Fibroblast of lung (primary cell): ENCODE data around the gene REL. TPM values are rescaled to one million over a fixed set of nuclear protein-coding genes. Genes with fewer than 3 reads are reported as not detected.

Experiments
- DNase-seq, 2 donors: peaks; one replicate each; pipeline versions ENCODE4 v3.0.0 to v3.0.0-alpha.2; 2010; ENCODE audit warnings: low read depth in 2 of 2
- H2AFZ ChIP-seq: 2 replicates; pipeline ENCODE4 v1.5.1; 2012; ENCODE audit warnings: low read length, control low read depth, inconsistent platforms
- H3K27ac ChIP-seq: 2 replicates; pipeline ENCODE4 v1.5.1; 2011; ENCODE audit warnings: low read length, control low read depth; ENCODE audit not compliant: insufficient read depth
- H3K27me3 ChIP-seq: 2 replicates; pipeline ENCODE4 v1.5.1; 2011; ENCODE audit warnings: mild to moderate bottlenecking, low read length; ENCODE audit not compliant: control insufficient read depth, insufficient read depth
- H3K36me3 ChIP-seq: 2 replicates; pipeline ENCODE4 v1.5.1; 2011; ENCODE audit warnings: low read length; ENCODE audit not compliant: control insufficient read depth, insufficient read depth
- H3K4me1 ChIP-seq: 2 replicates; pipeline ENCODE4 v1.5.1; 2011; ENCODE audit warnings: low read length; ENCODE audit not compliant: control insufficient read depth, insufficient read depth; ENCODE audit errors: extremely low read depth
- H3K4me2 ChIP-seq: 2 replicates; pipeline ENCODE4 v1.5.1; 2011; ENCODE audit warnings: low read length, control low read depth; ENCODE audit not compliant: insufficient read depth; ENCODE audit errors: extremely low read depth
- H3K4me3 ChIP-seq, 4 experiments: fragments of 200-600 bp in 1 of 4; sonication (generic) in 1 of 4; replicated peaks in 1 of 4; 2 replicates each; pipeline ENCODE4 v1.5.1; 2011 to 2016; ENCODE audit warnings: low read length in 4 of 4, low read depth in 3 of 4, mild to moderate bottlenecking in 3 of 4, control low read depth in 2 of 4, inconsistent platforms in 1 of 4, mixed read lengths in 1 of 4; ENCODE audit not compliant: insufficient read depth in 1 of 4; ENCODE audit errors: control extremely low read depth in 1 of 4
- H3K79me2 ChIP-seq: 2 replicates; pipeline ENCODE4 v1.5.1; 2012; ENCODE audit warnings: mild to moderate bottlenecking, low read length, inconsistent platforms; ENCODE audit not compliant: control insufficient read depth, insufficient read depth
- H3K9ac ChIP-seq: 2 replicates; pipeline ENCODE4 v1.5.1; 2011; ENCODE audit warnings: mild to moderate bottlenecking, low read length, control low read depth; ENCODE audit not compliant: insufficient read depth
- H3K9me3 ChIP-seq: 2 replicates; pipeline ENCODE4 v1.5.1; 2012; ENCODE audit warnings: low read depth, low read length; ENCODE audit not compliant: control insufficient read depth, insufficient read depth
- H4K20me1 ChIP-seq: 2 replicates; pipeline ENCODE4 v1.5.1; 2011; ENCODE audit warnings: low read length; ENCODE audit not compliant: control insufficient read depth, insufficient read depth; ENCODE audit errors: extremely low read depth
- CTCF ChIP-seq, 2 donors: IDR thresholded peaks in 1 of 2; conservative IDR thresholded peaks in 1 of 2; 1 replicate in 1 of 2; 2 replicates in 1 of 2; pipeline ENCODE4 v1.5.1; 2011 to 2012; ENCODE audit warnings: low read length in 2 of 2, control low read depth in 1 of 2, inconsistent platforms in 1 of 2, low read depth in 1 of 2, mild to moderate bottlenecking in 1 of 2
- EZH2 ChIP-seq: IDR thresholded peaks from 2 replicates; pipeline ENCODE4 v1.5.1; 2012; ENCODE audit warnings: low read length, control low read depth, mild to moderate bottlenecking; ENCODE audit errors: missing control alignments
- polyA plus RNA-seq, 2 donors: library from polyadenylated mRNA; depleted of rRNA in 1 of 2; stranded (reverse) in 1 of 2; unstranded in 1 of 2; fragments of >200 nt; gene quantifications; 2 replicates each; pipeline ENCODE4 v1.2.1, GENCODE V29; 2011 to 2012; ENCODE audit warnings: missing spikeins in 1 of 2
- total RNA-seq: library from RNA; depleted of rRNA; stranded (reverse); fragments of >200 nt; gene quantifications from 2 replicates; pipeline ENCODE4 v1.2.1, GENCODE V29; 2014

The REL gene
- total and polyA plus RNA-seq, 2 donors (not counting 1 experiment from before 2014, with no cell fraction given) = 2.0 to 2.8 TPM

GRCh38 chr2:60961457-60961856, 80.1 kb downstream of the REL start:
- H3K79me2 ChIP-seq = no peaks in the 10 kb centered on the region
- no peak overlapping the region for H3K27ac ChIP-seq
- no peak overlapping the region for H3K9ac ChIP-seq
- H2AFZ ChIP-seq = no peak overlapping the region
- H3K27me3 ChIP-seq = no peaks in the 10 kb centered on the region
- H4K20me1 ChIP-seq = no peaks in the 10 kb centered on the region
- no peaks in the 10 kb centered on the region for H3K9me3 ChIP-seq
- no peak overlapping the region for H3K4me3 ChIP-seq
- no peak for TF ChIP-seq EZH2
- no peak for TF ChIP-seq CTCF (conservative IDR thresholded peaks at IDR 0.05 in 1 of 2, IDR thresholded peaks at IDR 0.05 in 1 of 2; ENCODE audit: low read depth in 1 of 2, low read length in 2 of 2)
- no peaks in the 10 kb centered on the region for H3K36me3 ChIP-seq
- H3K4me2 ChIP-seq = no peak overlapping the region
- no peaks in the 10 kb centered on the region for H3K4me1 ChIP-seq
- DNase-seq = peak; percentile 44 to 47

GRCh38 chr2:60962528-60962927, 81.2 kb downstream of the REL start:
- Histone ChIP-seq H3K4me2 (no peak overlapping the region), H3K4me3 (no peak overlapping the region), H3K27me3 (no peaks in the 10 kb centered on the region), H3K36me3 (no peaks in the 10 kb centered on the region), H3K9me3 (no peaks in the 10 kb centered on the region), H3K9ac (no peak overlapping the region), H3K79me2 (no peaks in the 10 kb centered on the region), H2AFZ (no peak overlapping the region), H4K20me1 (no peaks in the 10 kb centered on the region), H3K4me1 (no peaks in the 10 kb centered on the region), H3K27ac (no peak overlapping the region)
- TF ChIP-seq EZH2 (no peak), CTCF (conservative IDR thresholded peaks at IDR 0.05 in 1 of 2, IDR thresholded peaks at IDR 0.05 in 1 of 2; ENCODE audit: low read depth in 1 of 2, low read length in 2 of 2) (no peak)
- no peak for DNase-seq

GRCh38 chr2:60963190-60963589, 81.8 kb downstream of the REL start:
- H3K4me2 ChIP-seq = no peak overlapping the region

More at GRCh38 chr2:60963190-60963589, 81.8 kb downstream of the REL start:
- Histone ChIP-seq H3K9me3 (no peaks in the 10 kb centered on the region), H4K20me1 (no peaks in the 10 kb centered on the region), H3K27me3 (no peaks in the 10 kb centered on the region), H3K36me3 (no peaks in the 10 kb centered on the region), H3K9ac (no peak overlapping the region), H2AFZ (no peak overlapping the region), H3K27ac (no peak overlapping the region), H3K4me1 (no peaks in the 10 kb centered on the region), H3K79me2 (no peaks in the 10 kb centered on the region), H3K4me3 (no peak overlapping the region)
- TF ChIP-seq CTCF (conservative IDR thresholded peaks at IDR 0.05 in 1 of 2, IDR thresholded peaks at IDR 0.05 in 1 of 2; ENCODE audit: low read depth in 1 of 2, low read length in 2 of 2) (no peak), EZH2 (no peak)
- DNase-seq = no peak
